Breast epithelium (tissue), 3 donors: Measurements from ENCODE around the gene NTN4.

ENCODE experiments used
- POLR2A ChIP-seq: fragments of 450-650 bp; IDR thresholded peaks from one replicate; pipeline ENCODE4 v1.6.1; 2016; ENCODE audit warnings: antibody characterized with exemption, mild to moderate bottlenecking, moderate library complexity
- POLR2AphosphoS5 ChIP-seq, 3 donors: sonication (generic); formaldehyde crosslinking; IDR thresholded peaks; one replicate each; pipeline ENCODE4 v1.6.1; 2017; ENCODE audit warnings: antibody characterized with exemption in 3 of 3
- TF ChIP-seq, protein P1 (sequence below), 3 donors: fragments of 450-650 bp; IDR thresholded peaks; one replicate each; pipeline ENCODE4 v1.5.1; 2016 to 2017; ENCODE audit warnings: antibody characterized with exemption in 3 of 3, mild to moderate bottlenecking in 3 of 3, moderate library complexity in 3 of 3

DNA sequence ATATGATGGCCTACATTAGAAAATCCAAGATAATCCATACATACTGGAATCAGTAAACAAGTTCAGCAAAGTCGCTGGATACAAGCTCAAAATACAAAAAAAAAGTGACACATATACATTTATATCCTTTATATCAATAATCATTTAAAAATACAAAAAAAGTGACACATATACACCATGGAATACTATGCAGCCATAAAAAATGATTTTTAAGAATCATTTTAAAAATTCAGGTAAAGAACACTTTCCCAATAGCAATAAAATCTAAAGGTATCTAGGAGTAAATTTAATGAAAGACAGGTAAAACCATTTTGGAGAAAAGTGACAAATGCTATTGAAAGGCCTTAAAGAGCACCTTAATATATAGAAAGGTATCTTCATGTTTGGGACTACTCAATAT is 111.9 kb downstream of the NTN4 start:
- TF ChIP-seq POLR2AphosphoS5 (IDR thresholded peaks at IDR 0.05): no peak
- TF ChIP-seq, protein P1, sequence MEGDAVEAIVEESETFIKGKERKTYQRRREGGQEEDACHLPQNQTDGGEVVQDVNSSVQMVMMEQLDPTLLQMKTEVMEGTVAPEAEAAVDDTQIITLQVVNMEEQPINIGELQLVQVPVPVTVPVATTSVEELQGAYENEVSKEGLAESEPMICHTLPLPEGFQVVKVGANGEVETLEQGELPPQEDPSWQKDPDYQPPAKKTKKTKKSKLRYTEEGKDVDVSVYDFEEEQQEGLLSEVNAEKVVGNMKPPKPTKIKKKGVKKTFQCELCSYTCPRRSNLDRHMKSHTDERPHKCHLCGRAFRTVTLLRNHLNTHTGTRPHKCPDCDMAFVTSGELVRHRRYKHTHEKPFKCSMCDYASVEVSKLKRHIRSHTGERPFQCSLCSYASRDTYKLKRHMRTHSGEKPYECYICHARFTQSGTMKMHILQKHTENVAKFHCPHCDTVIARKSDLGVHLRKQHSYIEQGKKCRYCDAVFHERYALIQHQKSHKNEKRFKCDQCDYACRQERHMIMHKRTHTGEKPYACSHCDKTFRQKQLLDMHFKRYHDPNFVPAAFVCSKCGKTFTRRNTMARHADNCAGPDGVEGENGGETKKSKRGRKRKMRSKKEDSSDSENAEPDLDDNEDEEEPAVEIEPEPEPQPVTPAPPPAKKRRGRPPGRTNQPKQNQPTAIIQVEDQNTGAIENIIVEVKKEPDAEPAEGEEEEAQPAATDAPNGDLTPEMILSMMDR (IDR thresholded peaks at IDR 0.05): no peak
- TF ChIP-seq POLR2A: no peak
